NOMO-1 treated with dmso at 0.1 percent for 144 hours (cell line): ENCODE measurements around the gene INAVA.

Source experiments
- DNase-seq: peaks from one replicate; lab custom pipeline; 2025; ENCODE audit not compliant: unreplicated experiment; lab: John Stamatoyannopoulos, UW

The INAVA gene

DNA sequence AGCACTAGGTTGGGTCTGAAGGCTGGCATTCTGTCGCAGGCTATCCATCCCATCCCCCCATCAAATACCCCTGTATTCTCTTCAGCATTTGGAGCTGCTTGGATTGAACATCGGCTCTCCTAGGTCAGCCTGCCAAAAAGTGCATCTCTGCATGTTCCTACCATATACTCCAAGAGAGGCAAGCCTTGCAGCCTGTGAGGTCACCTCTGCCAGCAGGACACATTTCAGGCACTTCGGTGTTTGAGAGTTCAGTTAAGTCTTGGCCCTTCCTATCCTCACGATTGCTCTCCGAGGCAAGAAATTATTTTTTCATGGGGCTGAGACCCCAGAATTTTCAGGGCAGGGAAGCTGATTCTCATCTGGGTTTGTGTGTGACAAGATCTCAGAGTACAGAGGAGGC, 19.3 kb upstream of the INAVA start:
- DNase-seq, result no peak

DNA sequence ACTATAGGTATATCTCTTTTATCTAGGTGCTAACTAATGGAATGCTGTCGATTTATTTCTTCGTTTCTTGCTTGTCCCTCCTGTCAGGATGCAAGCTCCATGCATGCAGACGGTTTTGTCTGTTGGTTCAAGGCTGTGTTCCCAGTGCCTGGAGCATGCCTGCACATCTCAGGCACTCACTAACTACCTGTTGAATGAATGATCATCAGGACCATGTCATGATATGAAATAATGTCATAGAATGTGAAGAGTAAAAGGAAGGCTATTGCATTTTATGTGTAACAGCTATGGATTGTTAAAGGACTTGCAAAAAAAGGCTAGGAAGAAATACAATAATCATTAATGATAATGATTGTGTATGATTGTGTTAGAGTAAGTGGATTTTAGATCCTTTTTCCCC, 17.7 kb upstream of the INAVA start:
- no peak for DNase-seq

DNA sequence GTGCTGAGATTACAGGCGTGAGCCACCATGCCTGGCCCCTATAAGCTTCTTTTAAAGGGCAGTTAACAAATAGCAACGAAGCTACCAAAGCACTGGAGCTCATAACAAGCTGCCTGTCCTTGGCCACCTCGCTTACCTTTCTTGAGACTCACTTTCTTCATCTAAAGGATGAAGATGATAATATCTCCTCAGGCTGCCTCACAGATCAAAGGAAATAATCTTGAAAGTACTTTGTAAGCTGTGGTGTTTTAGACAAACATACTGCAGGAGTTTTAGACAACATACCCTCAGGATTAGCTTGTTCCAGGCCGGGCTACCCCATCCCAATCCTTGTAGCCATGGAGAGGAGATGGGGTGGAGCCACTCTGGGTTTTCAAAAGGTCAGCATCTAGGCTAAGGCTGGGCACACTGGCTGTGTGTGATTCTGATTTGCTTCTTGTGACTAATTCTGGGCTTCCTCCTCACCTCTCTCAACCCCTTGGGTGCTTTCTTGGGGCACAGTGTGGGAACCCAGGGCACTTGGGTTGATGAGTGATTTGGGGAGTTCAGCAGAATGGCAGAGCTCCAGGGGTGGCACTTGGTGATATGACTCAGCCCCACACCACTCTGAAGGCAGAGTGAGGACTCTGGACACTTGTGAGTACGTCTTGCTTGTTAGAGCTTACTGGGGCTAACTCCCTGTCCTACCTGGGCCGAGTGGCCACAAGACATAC, 16.7 kb upstream of the INAVA start:
- no peak for DNase-seq

GRCh38 chr1:200880212-200880611, 14.5 kb upstream of the INAVA start:
- no peak for DNase-seq

DNA sequence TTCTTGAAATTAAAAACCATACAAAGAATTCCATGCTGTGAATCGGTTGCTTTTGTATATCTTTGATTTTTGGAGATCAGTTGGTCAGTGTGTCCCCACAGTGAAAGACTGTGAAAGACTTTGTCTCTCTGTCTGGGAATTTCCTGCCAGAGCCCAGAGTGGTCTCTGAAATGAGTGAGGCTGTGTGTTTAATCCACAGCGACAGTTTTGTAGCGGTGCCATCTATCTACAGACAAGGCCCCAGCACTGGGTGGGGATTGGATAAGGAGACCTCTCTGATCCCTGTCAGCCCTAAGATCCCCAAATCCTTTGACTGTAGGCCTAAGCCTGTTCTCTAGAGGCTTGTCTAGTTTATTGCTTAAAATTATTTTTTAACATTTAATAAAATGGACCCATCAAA, 11.6 kb upstream of the INAVA start:
- no peak for DNase-seq

- no peak for DNase-seq
These were observed 8.9 kb upstream of the INAVA start for GRCh38 chr1:200885623-200886402.

DNA sequence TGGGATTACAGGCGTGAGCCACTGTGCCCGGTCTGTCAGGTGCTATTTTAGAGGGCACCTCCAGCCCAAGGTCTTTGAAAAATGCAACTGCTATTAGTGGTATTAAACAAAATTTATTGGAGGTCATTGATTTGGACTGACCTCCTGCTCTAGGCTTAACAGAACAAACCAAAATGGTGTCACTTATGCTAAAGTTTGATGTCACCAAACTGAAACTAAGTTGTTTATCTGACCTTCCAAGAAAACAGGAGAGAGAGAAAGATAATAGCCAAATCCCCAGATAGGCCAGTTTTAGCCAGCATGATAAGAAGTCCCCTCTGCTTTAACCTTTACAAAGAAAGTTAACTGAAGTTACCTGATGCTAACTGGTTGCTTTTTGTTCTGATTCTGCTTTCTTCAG, 8.1 kb upstream of the INAVA start:
- no peak for DNase-seq

DNA sequence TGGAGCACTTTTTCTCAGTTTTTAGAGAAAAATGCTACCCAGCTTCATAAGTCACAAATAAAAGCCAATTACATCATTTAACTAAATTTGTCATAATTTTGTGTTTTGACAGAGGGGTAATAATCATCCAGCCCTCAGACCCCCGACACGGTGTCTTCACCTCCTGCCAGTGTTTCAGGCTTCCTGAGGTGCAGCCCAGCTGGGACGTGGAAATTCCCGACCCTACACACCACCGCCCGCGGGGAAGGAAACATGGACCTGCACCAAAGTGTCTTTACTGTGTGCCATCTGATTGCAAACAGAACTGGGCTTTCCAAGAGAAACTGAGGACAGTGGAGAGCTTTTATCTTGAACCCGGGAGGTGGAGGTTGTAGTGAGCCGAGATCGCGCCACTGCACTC, 7.7 kb upstream of the INAVA start:
- no peak for DNase-seq

DNA sequence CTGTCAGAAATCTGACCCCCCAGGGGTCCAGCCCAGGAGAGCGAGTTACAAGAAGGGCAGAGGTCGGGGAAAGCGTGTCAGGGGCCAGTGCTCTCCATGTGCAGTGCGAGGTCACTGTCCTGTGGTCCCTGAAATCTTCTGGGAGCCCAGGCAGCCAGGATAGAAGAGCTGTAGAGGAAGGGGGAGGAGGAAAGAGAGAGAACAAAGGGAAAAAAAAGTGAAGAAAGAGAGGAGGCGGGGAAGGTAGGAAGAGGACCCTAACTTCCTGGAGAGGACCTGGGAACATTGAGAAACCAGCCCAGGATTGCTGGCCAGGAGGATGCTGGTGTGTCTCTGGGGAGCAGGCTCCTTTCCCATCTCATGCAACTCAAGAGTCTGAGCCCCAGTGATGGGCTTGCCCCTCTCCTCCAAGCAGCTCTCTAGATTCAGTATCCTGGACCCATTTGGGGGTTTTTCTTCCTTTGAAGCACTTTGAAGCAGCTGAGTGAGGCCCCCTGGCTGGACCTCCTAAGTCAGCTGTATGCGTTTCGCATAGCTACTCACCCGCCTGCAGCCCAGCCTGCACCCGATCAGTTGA, 6.8 kb upstream of the INAVA start:
- DNase-seq, result no peak

GRCh38 chr1:200888349-200888838, 6.3 kb upstream of the INAVA start:
- DNase-seq, result peak; percentile 82

GRCh38 chr1:200889571-200889970, 5.1 kb upstream of the INAVA start:
- no peak for DNase-seq

DNA sequence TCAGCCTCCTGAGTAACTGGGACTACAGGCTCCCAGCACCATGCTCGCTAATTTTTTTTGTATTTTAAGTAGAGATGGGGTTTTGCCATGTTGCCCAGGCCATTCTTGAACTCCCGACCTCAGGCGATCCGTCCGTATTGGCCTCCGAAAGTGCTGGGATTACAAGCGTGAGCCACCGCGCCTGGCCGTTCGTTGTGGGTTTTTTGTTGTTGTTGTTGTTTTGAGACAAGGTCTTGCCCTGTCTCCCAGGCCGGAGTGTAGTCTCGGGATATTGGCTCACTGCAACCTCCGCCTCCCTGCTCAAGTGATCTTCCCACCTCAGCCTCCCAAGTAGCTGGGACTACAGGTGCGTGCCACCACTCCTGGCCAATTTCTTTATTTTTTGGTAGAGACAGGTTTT, 4.7 kb upstream of the INAVA start:
- no peak for DNase-seq

DNA sequence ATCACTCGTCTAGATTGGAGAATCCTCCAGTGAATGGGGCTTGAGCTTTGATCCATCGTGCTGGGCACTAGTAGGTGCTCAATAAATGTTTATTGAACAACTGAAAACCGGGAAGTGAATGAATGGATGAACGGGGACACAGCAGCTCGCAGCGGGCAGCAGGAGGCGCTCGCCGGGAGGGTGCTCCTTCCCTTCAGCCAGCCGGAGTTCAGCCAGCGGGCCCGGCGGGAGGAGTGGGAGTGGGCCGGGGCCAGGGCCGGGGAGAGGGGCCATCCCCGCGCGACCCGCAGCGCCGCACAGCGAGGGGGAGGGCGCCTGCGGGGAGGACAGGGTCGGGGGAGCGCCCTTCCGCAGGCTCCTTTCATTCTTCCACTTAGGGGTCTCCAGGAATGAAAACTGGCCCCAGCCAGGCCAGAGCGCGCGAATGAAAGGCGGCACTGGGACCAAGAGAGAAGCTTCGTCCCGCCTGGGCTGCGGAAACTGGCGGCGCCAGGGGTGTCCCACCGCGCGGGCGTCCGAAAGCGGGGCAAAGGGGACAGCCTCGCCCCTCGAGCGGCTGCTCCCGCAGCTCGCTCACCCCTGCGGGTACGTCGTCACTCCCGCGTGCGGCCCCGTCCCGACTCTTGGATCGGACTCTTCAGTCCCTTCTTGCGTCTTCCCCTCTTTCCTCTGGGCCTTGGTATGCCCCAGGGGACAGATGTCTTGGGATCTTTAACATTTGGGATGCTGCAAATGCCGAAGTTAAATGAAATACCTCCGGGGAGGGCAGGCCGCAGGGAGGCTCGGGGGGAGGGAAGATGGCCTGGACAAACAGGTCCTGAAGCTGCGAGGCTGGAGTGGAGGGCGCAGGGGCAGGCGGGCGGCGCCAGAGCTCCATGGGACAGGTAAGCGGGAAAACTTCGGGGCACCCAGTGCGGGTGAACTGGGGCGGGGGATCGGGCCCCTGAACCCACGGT, 3.6 kb upstream of the INAVA start:
- DNase-seq, result peak; percentile 47

GRCh38 chr1:200891774-200892157, 2.9 kb upstream of the INAVA start:
- no peak for DNase-seq

- DNase-seq, result no peak
These were observed 2.2 kb upstream of the INAVA start for GRCh38 chr1:200892546-200892945.

GRCh38 chr1:200892958-200893357, 1.7 kb upstream of the INAVA start:
- no peak for DNase-seq

GRCh38 chr1:200893411-200893901, 1.2 kb upstream of the INAVA start:
- no peak for DNase-seq

GRCh38 chr1:200895443-200895789, 716 bp downstream of the INAVA start:
- DNase-seq, result no peak

- peak; percentile 22 for DNase-seq
These were observed 1.3 kb downstream of the INAVA start for GRCh38 chr1:200895801-200896530.

DNA sequence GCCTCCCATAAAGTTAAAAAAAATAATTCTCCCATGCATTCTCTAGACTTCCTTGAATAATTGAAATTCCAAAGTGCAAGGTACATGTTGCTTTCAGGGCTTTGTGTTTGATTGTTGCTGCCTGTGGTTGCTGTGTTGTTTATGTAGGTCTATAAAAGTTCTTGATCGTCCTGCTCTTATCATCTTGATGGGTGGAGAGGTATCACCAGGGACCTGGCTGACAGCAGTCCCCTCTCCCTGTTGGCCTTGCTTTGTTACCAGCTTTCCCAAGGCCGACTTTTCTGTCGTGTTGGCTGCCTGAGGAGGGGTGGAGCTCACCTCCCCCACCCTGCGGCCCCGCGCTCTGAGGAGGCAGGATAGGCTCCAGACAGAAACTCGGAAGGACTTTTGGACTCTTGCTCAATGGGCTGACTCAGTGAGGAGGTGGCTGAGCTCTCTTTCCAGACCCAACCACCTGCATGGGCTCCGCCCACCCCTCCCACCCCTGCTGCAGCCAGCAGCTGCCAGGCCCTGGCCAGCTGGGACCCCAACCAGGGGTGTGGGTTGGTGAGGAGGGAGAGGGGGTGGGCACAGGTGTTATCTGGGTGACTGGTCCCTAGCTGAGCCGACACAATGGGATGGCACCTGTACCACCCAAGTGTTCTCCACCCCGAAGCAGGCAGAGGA, 2.0 kb downstream of the INAVA start:
- peak; percentile 85 for DNase-seq
